Measurements from ENCODE around the gene ZNRF1. TPM values are rescaled to one million over a fixed set of nuclear protein-coding genes. Genes with fewer than 3 reads are reported as not detected.

The ZNRF1 gene
- total and polyA plus RNA-seq, 2 experiments from 2014 or later, result 45.3 to 58.7 TPM

DNA sequence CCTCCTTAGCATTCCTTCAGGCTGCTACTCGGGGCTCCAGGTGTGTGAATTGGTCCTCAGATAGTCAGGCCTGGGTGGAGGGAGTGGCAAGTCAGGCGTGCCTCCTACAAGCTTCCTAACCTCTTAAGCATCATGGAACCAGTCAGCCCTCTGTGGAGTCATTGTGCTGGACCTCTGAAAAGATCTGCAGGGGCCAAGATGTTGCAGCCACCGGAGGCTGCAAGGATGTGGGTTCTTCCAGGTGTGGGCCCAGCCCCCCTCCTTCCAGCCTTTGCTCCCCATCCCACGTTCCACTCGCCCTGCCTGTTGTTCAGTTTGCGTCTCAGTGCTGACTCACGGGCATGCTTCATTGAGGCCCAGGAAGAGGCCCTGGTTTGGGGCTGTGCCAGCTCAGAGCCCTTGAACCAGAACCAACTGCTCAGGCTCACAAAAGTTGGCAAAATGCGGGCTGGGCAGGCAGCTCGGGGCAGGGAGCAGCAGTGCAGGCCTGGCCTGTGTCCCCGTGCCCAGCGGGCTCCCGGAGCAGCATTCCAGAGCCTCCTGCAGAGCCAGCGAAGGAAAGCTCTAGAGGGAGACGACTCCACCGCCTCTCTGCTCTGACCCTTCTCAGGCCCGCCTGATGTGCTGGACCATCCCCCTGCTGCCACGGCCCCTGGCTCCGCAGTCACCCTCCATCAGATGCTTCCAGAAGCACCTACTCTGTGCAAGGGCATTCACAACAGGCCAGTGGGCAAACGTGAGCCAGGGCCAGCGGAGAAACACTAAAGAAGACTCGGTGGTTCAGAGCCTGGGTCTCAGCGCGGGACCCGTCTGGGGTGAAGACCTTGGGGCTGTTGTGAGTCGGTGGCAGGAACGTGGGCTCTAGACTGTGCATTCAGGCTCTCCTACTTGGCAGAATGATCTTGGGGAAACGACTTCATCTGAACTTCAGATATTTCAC lies 110.2 kb downstream of the ZNRF1 start:
- Histone ChIP-seq H3K9me3 (ENCODE audit: low read depth) (no peaks in the 10 kb centered on the region), H3K4me1 (ENCODE audit: low read depth) (peaks cover 19% of the 10 kb centered on the region), H3K36me3 (no peaks in the 10 kb centered on the region), H3K27me3 (no peaks in the 10 kb centered on the region), H3K27ac (no peak overlapping the region), H3K4me3 (no peak overlapping the region)
- peak in 1 of 2 donors; percentile 90 for DNase-seq (ENCODE audit: low read depth in 1 of 2, low spot score in 1 of 2)
- TF ChIP-seq, protein P1, sequence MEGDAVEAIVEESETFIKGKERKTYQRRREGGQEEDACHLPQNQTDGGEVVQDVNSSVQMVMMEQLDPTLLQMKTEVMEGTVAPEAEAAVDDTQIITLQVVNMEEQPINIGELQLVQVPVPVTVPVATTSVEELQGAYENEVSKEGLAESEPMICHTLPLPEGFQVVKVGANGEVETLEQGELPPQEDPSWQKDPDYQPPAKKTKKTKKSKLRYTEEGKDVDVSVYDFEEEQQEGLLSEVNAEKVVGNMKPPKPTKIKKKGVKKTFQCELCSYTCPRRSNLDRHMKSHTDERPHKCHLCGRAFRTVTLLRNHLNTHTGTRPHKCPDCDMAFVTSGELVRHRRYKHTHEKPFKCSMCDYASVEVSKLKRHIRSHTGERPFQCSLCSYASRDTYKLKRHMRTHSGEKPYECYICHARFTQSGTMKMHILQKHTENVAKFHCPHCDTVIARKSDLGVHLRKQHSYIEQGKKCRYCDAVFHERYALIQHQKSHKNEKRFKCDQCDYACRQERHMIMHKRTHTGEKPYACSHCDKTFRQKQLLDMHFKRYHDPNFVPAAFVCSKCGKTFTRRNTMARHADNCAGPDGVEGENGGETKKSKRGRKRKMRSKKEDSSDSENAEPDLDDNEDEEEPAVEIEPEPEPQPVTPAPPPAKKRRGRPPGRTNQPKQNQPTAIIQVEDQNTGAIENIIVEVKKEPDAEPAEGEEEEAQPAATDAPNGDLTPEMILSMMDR (IDR thresholded peaks at IDR 0.05; ENCODE audit: low read depth, low read length), result no peak

DNA sequence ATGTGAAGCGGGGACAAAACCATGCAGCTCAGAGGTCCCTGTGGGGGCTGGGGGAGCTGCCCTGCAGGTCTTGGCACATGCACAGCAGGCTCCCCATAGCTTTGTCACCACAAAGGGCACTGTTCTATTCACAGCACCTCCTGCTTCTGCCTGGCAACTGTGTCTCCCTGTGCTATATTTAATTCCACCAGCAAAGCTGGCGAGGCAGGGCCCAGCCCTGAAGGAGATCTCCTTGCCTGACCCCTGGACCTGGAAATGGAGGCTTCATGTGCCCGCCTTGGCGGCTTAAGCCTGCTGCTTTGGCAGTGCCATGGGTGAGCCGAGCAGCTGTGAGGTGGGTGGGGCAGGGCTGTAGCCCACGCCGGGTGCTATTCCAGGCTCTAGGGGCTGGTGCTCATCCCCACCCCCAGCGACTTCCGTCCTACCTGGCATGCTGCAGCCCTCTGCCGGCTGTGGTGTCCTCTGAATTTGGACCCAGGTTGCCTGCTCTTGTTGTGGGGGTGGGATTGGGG lies 111.0 kb downstream of the ZNRF1 start:
- Histone ChIP-seq H3K36me3 (no peaks in the 10 kb centered on the region), H3K27ac (no peak overlapping the region), H3K4me1 (ENCODE audit: low read depth) (peaks cover 19% of the 10 kb centered on the region), H3K4me3 (no peak overlapping the region), H3K9me3 (ENCODE audit: low read depth) (no peaks in the 10 kb centered on the region), H3K27me3 (no peaks in the 10 kb centered on the region)
- DNase-seq (ENCODE audit: low read depth in 1 of 2, low spot score in 1 of 2), result no peak
- TF ChIP-seq, protein P1 (IDR thresholded peaks at IDR 0.05; ENCODE audit: low read depth, low read length), result no peak

DNA sequence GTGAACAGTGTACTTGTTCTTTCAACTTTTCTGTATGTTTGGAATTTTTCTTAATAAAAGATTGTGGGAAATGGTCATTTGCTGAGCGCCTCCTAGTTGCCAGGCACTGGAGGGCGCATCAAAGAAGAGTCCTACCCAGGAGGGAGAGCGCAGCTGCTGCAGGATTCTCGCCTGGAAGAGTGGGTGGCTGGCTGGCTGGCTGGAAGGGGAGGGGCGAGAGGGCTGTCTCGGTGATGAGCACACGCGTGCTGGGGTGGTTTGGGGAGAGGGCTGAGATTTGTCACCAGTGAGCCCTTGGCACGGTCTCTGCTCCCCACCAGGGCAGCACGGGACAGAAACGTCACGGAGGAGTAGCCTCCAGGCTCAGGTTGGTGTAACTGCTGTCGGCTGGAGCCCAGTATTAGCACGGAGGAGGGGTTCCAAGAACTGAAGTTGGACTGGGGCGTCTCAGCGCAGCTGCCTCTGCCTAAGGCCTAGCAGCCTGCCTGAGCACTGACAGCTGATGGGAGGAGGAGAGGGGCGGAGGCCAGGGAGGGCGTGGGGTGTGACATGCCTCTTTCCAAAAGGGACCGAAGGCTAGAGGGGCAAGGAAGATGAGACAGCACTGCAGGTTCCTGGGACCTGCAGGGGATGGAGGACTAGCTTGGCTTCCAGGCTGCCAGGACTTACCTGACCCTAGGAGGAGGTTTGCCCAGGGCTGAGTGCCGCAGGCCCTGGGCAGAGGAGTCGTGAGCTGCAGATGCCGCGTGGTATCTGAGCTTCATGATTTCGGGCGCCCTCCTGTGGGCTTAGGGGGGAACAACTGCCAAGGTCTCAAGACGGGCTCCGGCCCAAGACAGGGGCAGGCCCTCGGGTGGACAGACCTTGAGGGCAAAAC lies 112.1 kb downstream of the ZNRF1 start:
- no peaks in the 10 kb centered on the region for H3K9me3 ChIP-seq (ENCODE audit: low read depth)
- H3K36me3 ChIP-seq, result no peaks in the 10 kb centered on the region
- H3K4me1 ChIP-seq (ENCODE audit: low read depth), result peaks cover 19% of the 10 kb centered on the region
- H3K27me3 ChIP-seq, result no peaks in the 10 kb centered on the region
- no peak overlapping the region for H3K4me3 ChIP-seq
- TF ChIP-seq, protein P1 (IDR thresholded peaks at IDR 0.05; ENCODE audit: low read depth, low read length), result peak; percentile 91
- H3K27ac ChIP-seq, result peak overlapping the region; percentile 20
- peak; percentile 94 to 95 for DNase-seq (ENCODE audit: low read depth in 1 of 2, low spot score in 1 of 2)

DNA sequence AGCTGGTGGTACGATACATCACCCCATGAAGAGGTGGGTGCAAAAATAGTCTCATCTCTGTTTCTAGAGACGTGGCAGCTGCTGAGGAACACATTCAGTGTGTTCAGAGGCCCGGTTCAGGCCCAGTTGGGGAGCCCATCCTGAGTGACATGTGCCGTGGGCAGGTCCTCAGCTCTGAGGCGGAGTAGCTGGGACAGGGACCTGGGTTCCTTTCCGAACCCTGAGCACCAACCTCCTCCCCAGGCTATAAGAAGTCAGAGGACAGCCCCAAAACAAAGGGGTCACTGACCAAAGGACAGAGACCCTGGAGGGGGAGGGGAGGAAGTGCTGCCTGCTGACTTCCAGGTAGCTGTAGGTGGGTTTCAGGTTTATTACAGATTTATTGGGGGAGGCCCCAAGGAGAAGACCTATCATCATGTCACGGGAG lies 112.7 kb downstream of the ZNRF1 start:
- DNase-seq (ENCODE audit: low read depth in 1 of 2, low spot score in 1 of 2), result no peak
- no peak overlapping the region for H3K4me3 ChIP-seq
- H3K27ac ChIP-seq, result no peak overlapping the region
- H3K4me1 ChIP-seq (ENCODE audit: low read depth), result peaks cover 19% of the 10 kb centered on the region
- H3K36me3 ChIP-seq, result no peaks in the 10 kb centered on the region
- TF ChIP-seq, protein P1 (IDR thresholded peaks at IDR 0.05; ENCODE audit: low read depth, low read length), result no peak
- no peaks in the 10 kb centered on the region for H3K9me3 ChIP-seq (ENCODE audit: low read depth)
- H3K27me3 ChIP-seq, result no peaks in the 10 kb centered on the region

DNA sequence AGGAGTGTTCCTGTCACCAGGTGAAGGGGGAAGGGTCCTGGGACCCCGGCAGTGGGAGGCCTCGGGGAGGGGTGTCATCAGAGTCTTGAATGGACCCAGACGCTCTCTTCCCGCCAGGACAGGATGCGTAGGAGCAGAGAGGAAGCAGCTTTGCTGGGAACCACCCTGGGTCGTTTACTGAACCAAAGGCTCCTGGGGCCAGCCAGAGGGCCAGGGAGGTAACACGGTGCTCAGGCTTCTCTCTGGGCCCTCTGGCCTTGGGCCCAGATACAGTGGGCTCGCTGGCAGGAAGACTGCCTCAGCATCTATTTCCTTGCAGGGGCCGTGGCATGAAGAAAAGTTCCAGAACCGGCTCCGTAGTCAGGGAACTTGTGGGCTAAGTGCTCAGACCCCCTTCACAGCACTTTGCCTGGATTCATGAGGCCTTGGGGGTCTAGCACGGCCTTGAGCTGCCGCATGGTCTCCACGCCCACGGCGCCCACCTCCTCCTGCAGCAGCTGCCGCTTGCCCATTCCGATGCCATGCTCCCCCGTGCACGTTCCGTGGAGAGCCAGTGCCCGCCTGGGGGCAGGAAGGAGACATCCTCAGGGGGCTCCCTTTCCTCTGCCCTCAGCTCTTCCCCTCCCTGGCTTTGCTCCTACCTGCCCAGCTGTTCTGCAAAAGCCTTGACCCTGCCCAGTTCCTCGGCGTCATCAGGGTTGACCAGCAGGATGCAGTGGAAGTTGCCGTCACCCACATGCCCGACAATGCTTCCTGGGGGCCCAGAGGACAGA lies 113.3 kb downstream of the ZNRF1 start:
- H3K4me1 ChIP-seq (ENCODE audit: low read depth), result peaks cover 19% of the 10 kb centered on the region
- no peak overlapping the region for H3K4me3 ChIP-seq
- TF ChIP-seq, protein P1 (IDR thresholded peaks at IDR 0.05; ENCODE audit: low read depth, low read length), result no peak
- no peaks in the 10 kb centered on the region for H3K36me3 ChIP-seq
- no peak for DNase-seq (ENCODE audit: low read depth in 1 of 2, low spot score in 1 of 2)
- peak overlapping the region; percentile 47 for H3K27ac ChIP-seq
- no peaks in the 10 kb centered on the region for H3K9me3 ChIP-seq (ENCODE audit: low read depth)
- no peaks in the 10 kb centered on the region for H3K27me3 ChIP-seq
